LNCAP (cell line): ENCODE results near the gene USH1C.

ENCODE experiments used
- TF ChIP-seq, protein P1 (sequence below): fragments of 450-650 bp; IDR thresholded peaks from 2 replicates; pipeline ENCODE4 v1.5.1; 2017; ENCODE audit warnings: mild to moderate bottlenecking

The USH1C gene

DNA sequence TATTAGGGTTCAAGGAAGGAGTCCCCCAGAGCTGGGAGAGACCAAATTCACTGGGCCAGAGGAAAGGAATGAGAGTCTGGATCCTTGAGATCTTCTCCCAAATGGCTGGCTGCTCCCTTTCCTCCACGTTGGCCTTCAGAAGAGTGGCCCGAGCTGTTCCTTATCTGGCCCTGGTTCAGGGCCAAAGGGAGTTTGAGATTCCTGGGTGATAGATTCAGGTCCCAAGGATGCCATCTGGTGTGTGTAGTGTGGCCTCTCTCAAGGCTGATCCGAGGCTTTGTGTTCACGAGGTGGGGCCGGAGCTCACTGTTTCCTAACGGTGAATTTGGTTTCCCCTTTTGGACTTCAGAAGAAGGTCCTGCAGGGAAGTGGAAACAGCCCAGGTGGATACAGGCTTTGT, 50.2 kb downstream of the USH1C start:
- TF ChIP-seq, protein P1, sequence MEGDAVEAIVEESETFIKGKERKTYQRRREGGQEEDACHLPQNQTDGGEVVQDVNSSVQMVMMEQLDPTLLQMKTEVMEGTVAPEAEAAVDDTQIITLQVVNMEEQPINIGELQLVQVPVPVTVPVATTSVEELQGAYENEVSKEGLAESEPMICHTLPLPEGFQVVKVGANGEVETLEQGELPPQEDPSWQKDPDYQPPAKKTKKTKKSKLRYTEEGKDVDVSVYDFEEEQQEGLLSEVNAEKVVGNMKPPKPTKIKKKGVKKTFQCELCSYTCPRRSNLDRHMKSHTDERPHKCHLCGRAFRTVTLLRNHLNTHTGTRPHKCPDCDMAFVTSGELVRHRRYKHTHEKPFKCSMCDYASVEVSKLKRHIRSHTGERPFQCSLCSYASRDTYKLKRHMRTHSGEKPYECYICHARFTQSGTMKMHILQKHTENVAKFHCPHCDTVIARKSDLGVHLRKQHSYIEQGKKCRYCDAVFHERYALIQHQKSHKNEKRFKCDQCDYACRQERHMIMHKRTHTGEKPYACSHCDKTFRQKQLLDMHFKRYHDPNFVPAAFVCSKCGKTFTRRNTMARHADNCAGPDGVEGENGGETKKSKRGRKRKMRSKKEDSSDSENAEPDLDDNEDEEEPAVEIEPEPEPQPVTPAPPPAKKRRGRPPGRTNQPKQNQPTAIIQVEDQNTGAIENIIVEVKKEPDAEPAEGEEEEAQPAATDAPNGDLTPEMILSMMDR = no peak

DNA sequence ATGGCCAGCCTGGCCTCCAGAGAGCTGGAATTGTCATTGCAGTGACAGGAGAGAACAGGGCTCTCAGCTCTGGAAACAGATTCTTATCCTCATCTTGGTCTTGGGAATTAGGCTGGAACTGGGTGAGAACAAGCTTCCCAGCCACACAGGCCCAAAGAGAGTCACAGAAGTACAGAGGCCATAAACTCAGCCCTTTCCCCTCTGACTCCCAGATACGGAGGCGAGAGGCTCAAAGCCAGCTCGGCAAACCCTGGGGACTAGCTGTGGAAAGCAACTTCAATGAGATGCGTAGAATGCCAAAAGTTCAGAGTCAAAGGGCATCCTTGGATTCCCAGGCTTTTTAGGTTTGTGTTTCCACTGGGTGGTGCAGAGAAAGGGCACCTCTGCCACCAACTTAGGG, 53.3 kb downstream of the USH1C start:
- TF ChIP-seq, protein P1 = no peak

DNA sequence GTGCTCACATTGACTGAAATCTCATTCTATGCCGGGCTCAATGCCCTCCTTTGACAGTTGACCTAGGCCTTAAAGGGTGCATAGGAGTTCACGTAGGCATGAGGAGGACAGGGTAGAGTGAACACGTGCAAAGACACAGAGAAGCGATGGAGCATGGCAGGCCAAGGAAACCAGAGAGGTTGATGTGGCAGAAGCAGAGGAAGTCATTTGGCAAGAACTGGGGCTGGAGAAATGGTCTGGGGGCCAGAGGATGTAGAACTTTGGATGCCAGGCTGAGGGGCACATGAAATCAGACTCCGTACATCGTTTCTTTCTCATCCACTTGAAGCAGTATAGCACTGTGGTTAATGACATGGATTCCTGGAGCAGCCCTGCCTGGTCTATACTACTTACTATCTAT, 54.0 kb downstream of the USH1C start:
- TF ChIP-seq, protein P1 = no peak

DNA sequence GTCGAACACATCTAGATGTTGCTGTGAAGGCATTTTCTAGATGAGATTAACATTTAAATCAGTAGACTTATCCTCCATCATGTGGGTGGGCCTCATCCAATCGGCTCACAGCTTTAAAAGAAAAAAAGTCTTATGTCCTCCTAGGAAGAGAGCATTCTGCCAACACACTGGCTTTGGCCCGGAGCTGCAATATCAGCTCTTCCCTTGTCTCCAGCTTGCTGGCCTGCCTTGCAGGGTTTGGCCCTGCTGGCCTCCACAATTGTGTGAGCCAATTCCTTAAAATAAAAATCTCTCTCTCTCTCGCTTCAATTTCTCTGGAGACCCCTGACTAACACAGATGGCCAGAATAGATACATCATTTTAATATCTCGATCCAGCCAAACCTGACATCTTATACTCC, 54.5 kb downstream of the USH1C start:
- TF ChIP-seq, protein P1 = no peak

DNA sequence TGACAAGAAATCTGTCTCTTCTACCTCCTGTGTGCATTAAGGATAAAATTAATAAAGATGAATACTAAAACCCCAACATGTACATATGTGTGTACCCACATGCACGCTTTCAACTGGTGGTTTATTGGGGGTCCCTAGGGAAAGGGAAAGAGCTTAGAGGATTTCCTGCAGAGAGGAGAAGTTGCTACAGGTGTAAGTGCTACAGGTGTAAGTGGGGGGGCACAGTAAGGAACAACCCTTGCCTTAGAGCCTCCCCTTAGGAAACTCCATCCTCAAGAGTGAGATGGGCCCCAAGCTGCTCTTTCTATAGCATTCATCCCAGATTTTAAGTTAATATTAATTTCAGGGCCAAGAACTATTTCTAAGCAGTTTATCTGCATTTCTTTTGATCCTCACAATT, 55.7 kb downstream of the USH1C start:
- TF ChIP-seq, protein P1 = no peak

DNA sequence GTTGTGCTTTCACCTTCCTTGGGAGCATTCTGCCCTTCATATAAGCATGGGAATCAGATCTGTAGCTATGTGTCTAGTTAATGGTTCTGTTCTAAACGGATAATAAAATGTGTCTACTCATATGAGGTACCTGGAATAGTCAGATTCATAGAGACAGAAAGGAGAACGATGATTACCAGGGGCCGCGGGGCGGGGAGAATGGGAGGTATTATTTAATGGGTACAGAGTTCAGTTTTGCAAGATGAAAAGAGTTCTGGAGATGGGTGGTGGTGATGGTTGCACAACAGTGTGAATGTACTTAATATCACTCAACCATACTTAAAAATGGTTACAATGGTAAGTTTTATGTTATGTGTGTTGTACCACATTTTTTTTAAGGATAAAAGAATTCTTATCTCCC, 57.6 kb downstream of the USH1C start:
- TF ChIP-seq, protein P1 = no peak

DNA sequence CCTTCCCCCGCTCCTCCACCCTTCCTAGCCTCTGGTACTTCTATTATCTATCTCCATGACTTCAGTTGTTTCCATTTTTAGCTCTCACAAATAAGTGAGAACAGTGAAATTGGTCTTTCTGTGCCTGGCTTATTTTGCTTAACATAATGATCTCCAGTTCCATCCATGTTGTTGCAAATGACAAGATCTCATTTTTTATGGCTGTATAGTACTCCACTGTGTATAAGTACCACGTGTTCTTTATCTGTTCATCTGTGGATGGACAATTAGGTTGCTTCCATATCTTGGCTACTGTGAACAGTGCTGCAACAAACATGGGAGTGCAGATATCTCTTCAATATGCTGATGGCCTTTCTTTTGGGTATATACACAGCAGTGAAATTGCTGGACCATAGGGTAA, 60.7 kb downstream of the USH1C start:
- TF ChIP-seq, protein P1 = no peak

DNA sequence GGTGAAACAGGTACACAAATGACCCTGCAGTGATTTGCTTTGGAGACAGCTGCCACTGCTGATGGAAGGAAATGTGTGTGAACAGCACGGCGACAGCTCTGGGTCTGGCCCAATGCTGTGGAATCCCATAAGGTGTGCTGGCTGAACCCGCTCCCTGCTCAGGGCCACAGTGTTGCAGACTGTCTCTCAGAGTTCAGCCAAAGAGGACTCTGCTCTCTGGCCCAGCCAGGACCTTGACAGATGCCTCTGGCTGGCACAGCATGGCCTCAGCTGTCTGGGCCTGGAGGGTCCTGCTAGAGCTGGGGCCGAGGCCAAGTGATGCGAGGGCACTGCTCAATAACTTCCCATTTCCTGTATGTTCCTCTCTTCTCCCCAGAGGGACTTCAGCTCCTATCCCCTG, 62.3 kb downstream of the USH1C start:
- TF ChIP-seq, protein P1 = no peak
